VCaP (cell line): ENCODE measurements around the gene PPM1E.
A peak's percentile ranks its signal among the peaks of the same experiment; 100 is the strongest.

ENCODE experiments used
- H3K27ac ChIP-seq: fragments of 450-650 bp; 2 replicates; pipeline ENCODE4 v1.5.1; 2017
- TF ChIP-seq, protein P1 (sequence below): fragments of 450-650 bp; conservative IDR thresholded peaks from 2 replicates; pipeline ENCODE4 v1.5.1; 2017; ENCODE audit warnings: mild to moderate bottlenecking, moderate library complexity

PPM1E gene

DNA sequence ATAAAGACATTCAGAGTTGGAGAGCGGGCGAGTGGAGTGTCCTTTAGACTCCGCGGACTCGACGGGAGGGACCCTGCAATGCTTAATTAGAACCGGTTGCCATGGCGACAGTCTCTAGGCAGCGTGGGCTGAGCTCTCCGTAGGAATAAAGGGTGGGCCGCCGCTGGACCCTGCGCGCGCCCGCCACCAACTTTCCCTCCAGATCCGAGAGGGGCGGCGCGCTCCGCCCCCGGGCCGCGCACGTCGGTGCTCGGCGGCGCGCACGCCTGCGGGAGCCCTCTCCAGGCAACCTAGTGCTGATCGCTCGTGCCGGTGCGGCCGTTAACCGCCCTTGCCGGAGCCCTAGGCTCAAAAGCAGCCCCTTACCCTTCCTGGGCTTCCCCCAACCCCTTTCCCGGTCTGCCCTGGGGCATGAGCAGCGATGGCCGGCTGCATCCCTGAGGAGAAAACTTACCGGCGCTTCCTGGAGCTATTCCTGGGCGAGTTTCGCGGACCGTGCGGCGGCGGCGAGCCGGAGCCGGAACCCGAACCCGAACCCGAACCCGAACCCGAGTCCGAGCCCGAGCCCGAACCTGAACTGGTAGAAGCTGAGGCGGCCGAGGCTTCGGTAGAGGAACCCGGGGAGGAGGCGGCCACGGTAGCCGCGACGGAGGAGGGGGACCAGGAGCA lies at the start of gene PPM1E:
Gene PPM1E (plus strand): TSS at position 278 of the 669 bp plus-strand sequence.
- TF ChIP-seq, protein P1, sequence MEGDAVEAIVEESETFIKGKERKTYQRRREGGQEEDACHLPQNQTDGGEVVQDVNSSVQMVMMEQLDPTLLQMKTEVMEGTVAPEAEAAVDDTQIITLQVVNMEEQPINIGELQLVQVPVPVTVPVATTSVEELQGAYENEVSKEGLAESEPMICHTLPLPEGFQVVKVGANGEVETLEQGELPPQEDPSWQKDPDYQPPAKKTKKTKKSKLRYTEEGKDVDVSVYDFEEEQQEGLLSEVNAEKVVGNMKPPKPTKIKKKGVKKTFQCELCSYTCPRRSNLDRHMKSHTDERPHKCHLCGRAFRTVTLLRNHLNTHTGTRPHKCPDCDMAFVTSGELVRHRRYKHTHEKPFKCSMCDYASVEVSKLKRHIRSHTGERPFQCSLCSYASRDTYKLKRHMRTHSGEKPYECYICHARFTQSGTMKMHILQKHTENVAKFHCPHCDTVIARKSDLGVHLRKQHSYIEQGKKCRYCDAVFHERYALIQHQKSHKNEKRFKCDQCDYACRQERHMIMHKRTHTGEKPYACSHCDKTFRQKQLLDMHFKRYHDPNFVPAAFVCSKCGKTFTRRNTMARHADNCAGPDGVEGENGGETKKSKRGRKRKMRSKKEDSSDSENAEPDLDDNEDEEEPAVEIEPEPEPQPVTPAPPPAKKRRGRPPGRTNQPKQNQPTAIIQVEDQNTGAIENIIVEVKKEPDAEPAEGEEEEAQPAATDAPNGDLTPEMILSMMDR, result no peak
- H3K27ac ChIP-seq, result peak within 1 kb of the TSS; percentile 88

DNA sequence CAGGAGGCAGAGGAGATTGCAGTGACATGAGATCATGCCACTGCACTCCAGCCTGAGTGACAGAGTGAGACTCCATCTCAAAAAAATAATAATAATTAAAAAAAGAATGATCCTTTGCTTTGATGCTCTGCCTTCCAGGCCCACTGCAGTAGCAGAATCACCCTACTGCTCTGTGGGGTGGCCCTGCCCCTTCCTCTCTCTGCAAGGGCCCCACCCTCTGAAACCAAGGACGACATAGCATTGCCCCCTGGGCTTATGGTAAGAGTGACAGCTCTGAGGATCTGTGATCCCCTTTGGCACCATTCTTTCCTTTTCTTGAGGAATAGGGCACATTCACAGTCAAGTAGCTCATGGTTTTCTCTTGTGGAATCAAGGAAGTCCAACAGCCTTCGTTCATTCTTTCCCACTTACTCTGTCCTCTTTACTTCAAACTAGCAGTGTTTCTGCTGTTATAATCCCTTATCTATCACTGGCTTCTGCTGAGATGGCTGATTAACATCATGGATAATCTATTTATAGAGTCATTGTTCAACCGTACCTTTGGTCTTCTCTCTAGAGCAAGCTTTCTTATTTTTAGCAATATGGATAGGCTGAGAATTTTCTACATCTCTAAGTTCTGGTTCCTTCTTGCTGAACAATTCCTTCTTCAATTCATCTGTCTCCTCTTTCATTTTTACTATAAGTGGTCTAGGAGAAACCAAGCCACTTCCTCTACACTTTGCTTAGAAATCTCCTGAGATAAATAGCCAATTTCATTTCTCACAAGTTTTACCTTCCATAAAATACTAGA lies 49.1 kb upstream of the PPM1E start:
- TF ChIP-seq, protein P1, result no peak
- no peak overlapping the region for H3K27ac ChIP-seq

DNA sequence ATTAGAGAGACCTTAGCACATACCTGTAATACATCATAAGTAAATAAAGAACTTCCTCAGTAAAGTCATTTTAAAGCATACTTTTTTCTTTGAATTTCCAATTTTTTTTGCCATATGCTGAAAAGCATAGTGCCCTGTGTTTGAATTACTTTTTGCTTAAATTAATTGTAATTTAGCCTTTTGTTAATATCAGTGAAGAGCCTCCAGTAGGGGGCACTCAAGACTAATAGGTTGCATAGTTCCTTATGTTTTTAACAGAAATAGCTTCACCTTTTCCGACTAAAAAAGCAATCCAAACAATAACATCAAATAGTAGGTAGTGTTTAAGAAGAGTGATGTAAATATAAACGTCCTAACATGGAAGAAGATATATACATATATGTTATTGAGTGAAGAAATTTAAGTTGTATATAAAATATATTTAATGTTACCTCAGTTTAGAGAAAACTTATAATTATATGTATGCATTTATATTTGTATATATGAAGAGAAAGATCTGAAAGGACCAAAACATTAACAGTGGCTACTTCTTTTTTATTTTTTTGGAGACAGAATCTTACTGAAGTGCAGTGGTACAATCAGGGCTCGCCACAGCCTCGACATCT lies 44.6 kb upstream of the PPM1E start:
- no peak overlapping the region for H3K27ac ChIP-seq
- TF ChIP-seq, protein P1, result peak; percentile 82

DNA sequence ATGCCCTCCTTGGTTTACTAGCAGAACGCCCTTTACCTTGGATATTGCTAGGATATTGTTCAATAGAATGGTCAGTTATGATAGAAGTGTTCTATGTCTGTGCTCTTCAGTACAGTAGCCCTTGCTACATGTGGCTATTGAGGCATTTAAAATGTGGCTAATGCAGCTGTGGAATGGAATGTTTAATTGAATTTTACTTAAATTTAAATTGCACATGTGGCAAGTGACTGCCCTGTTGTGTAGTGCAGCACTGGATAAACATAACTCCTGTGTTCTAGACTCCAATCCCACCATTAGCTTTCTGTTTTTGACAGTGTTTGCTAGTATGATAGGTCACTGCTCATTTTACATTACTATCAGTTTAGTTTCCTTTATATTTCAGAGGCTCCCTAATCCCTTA lies 33.4 kb upstream of the PPM1E start:
- H3K27ac ChIP-seq, result no peak overlapping the region
- TF ChIP-seq, protein P1, result no peak

DNA sequence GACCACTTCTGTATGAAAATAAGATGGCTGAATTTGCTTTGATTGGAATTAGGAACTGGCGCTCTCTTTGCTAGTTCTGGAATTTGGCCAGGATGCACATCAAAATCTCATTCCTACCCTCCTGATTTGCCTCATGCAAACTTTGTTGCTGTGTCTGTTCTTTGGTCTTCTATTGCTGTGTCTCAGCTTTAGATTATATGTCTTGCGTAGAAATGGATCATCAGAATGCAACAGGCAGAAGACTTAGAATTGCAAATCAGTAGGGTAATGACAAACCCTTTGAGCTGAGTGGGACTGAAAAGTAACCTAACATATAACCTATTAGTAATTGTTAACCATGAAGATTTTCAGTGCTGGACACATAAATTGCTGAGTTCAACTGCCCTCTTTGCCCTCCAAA lies 33.0 kb upstream of the PPM1E start:
- TF ChIP-seq, protein P1, result no peak
- H3K27ac ChIP-seq, result no peak overlapping the region

DNA sequence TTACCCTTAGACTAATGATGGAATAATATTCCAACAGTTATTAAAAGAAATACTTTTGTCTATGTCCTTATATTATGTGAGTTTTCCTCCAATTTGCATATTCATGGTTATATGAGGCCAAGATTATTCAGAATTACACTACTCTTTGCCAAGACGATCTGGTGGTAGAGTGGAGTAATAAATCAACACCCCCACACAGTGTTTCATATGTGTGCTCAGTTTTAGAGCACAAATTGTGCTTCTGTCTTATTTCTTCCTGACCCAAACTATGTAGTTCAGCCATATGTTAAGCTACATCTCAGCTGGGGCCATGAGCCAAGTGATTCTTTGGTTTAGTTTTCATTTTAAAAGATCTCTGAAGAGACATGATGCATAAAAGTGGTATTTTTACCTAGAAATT lies 26.9 kb upstream of the PPM1E start:
- TF ChIP-seq, protein P1, result no peak
- no peak overlapping the region for H3K27ac ChIP-seq

DNA sequence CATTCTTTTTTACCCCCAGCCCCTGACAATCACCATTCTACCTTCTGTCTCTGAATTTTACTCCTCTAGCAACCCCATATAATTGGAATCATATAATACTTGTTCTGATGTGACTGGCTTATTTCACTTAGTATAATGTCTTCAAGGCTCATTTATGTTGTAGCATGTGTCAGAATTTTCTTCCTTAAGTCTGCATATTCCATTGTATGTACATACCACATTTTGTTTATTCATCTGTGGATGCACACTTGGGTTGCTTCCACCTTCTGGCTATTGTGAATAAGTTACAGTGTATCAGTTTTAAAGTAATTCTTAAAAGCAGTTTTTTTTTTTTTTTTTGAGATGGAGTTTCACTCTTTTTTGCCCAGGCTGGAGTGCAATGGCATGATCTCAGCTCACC lies 24.7 kb upstream of the PPM1E start:
- no peak overlapping the region for H3K27ac ChIP-seq
- TF ChIP-seq, protein P1, result no peak
